NAMALWA (cell line): ENCODE results near the gene RMC1.
"Not testable (repeated sequence)": the region's sequence is repeated elsewhere in the genome, so short reads cannot be mapped to it uniquely, and the experiment has no call there.

Experiments used
- DNase-seq: peaks from one replicate; pipeline ENCODE4 v3.0.0-alpha.2; 2015; ENCODE audit warnings: low spot score

The RMC1 gene

GRCh38 chr18:23498117-23498516, 5.2 kb upstream of the RMC1 start:
- no peak for DNase-seq

- peak; percentile 89 for DNase-seq
These were observed 4.4 kb upstream of the RMC1 start for GRCh38 chr18:23498877-23499276.

DNA sequence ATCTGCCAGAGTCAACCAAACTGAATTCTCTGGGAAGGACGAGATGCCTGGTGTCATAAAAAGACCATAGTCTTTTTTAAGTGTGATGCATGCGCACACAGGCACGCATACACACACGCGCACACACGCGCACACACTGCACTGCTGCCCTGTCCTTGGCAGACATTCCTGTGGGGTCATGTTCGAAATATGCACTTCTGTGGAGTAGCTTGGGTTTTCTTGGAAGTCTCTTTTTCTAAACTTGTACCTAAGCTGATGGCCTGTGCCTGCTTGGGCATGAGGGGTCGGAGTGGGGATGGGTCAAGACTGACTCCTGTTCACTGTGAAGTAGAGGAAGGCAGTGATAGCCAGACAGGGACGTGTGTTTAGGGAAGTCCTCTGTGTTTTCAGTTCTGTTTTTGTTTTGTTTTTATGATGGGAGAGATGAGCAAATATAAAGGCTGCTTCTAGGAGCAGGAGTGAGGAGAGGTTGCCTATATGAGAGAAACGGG, 4.0 kb upstream of the RMC1 start:
- DNase-seq, result no peak

DNA sequence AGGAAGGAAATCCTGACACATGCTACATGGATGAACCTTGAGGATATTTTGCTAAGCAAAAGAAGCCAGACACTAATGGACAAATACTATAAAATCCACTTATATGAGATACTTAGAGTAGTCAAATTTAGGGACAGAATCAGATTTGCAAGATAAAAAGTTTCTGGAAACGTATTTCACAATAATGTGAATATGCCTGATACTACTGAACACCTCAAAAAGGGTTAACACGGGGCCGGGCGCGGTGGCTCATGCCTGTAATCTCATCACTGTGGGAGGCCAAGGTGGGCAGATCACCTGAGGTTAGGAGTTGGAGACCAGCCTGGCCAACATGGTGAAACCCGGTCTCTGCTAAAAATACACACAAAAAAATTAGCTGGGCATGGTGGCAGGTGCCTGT, 1.7 kb upstream of the RMC1 start:
- DNase-seq, result no peak

DNA sequence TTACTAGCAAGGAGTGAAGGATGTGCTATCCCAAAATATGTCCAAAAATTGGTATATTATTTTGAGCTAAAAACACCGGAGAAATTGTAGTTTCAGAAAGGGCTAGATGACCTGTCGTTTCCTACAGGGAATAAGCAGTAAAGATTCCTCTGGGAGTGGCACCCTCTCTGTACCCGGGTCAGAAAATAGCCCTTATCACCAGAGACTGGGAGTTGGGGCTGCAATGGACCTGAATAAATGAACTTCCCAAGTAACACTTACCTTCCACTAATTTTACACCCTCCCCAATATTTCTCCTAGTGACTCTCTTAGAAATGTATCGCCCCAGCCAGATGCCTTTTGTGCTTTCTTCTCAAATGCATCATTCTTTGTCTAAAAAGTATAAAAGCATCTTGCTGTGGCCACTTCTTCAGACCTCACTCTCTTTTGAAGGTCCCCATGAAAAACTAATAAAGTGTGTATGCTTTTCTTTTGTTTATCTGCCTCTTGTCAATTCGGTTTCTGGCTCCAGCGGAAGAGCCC, 734 bp upstream of the RMC1 start:
- no peak for DNase-seq

- DNase-seq, result peak; percentile 24
These were observed 643 bp downstream of the RMC1 start for GRCh38 chr18:23503963-23504344.

DNA sequence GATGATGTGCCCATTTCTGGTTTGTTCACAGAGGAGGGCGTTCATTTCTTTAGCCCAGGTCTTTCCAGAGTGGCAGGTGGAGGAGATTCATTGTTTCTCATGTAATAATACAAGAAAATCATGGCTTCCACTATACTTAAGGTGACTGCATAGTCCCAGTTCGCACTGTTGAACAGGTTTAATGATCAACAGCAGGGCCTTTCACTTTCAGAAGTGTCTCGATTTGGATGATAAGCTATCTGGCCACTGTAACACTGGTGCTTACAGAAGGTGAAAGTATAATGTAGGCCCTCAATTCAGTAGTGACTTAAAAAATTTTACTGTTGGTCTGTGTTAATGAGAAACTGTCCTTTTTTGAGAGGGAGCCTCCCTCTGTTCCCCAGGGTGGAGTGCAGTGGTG, 1.4 kb downstream of the RMC1 start:
- peak; percentile 32 for DNase-seq

DNA sequence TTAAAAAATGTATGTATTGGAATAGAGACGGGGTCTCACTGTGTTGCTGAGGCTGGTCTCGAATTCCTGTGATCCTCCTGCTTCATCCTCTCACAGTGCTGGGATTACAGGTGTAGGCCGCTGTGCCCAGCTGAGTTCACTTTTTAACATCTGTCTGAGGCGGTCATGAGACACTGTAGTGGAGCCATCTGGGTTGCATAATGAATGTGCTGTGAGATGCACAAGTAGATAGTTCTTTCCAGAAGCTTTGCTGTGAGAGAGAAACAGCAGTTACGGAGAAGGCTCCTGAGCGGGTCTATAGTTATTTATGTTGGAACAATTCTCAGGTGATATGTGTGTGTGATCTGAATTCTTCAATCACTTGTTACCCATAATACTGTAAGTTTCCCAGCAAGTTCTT, 3.1 kb downstream of the RMC1 start:
- DNase-seq, result no peak

- DNase-seq, result not testable (repeated sequence)
These were observed 7.6 kb downstream of the RMC1 start for GRCh38 chr18:23510923-23511322.

DNA sequence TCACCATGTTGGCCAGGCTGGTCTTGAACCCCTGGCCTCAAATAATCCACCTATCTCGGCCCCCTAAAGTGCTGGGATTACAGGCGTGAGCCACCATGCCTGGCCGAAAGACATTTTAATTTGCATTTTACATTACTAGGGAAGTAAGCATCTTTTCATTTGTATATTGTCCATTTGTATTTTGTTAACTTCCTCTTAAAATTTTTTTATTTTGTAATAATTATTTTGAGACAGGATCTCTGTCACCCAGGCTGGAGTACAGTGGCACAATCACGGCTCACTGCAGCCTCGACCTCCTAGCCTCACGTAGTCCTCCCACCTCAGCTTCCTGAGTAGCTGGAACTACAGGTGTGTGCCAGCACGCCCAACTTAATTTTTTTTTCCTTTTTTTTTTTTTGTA, 8.9 kb downstream of the RMC1 start:
- not testable (repeated sequence) for DNase-seq

- peak; percentile 17 for DNase-seq
These were observed 9.3 kb downstream of the RMC1 start for GRCh38 chr18:23512641-23513040.

GRCh38 chr18:23515911-23516546, 12.7 kb downstream of the RMC1 start:
- DNase-seq, result peak; percentile 83

GRCh38 chr18:23519734-23520133, 16.4 kb downstream of the RMC1 start:
- no peak for DNase-seq

GRCh38 chr18:23521271-23521670, 18.0 kb downstream of the RMC1 start:
- no peak for DNase-seq

DNA sequence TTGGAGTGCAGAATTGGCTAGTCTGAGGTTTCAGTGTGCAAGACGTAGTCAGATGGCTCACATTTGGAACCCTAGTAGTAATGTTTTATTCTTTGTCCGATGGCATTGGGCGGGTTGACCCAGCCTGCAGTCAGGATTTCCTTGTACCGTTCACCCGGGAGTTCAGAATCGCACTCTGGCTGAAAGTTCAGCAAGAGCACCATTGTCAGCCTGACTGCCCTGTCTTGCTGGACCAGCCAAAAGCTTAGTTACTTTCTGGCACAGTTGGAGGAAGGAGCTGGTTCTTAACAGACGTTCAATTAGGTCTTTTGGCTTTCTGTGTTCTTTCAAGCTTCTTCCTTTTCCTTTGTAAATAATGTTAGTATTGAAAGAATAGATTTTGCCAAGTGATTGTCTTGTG, 18.6 kb downstream of the RMC1 start:
- no peak for DNase-seq

DNA sequence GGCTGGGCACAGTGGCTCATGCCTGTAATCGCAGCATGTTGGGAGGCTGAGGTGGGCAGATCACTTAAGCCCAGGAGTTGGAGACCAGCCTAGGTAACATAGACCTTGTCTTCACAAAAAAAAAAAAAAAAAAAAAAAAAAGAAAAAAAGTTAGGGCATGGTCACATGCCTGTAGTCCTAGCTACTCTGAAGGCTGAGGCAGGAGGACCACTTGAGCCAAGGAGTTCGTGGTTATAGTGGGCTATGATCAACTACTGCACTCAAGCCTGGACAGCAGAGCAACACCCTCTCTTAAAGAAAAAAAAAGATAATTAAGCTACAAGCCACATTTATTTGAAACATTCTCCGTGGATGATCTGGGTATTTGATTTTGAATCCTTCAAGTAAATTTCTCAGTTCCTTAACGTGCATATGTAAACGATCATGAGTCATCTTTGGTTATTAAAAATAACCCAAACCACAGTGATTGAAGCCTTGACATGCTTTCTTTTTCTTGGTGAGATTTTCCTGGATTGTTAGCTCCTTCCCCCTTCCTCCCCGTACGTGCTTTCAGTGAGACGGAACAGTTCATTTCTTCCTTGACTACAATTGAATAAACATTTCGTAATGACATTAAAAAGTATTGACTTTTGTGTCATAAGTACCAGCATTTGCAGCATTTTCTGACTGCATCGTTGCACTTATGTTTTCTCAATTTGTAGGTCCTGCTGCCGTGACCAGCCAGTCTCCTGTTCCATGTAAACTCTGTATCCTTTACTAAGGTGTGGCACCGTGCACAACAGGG, 20.3 kb downstream of the RMC1 start:
- no peak for DNase-seq

DNA sequence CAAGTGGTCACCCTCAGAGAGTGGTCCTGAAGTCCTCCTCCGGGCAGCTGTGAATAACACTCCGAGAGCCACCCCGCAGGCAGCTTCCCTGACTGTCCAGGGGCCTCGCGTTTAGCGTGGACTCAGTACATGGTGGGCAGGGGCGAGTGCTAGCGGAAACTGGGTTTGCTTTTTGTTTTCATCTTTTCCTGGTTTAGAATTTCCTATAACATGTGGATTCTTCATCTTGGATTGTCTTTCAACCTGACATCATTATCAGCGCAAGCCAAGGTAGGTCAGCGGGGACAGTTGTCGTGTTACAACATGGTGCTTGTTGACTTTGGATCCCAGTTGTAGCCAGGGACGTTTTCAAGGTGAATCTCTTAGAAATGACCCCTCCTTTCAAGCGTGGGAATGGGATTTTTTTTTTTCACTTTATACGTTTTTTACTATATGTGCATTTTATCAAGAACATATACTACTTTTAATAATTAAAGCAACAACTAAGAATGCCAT, 20.9 kb downstream of the RMC1 start:
- DNase-seq, result no peak

- no peak for DNase-seq
These were observed 23.3 kb downstream of the RMC1 start for GRCh38 chr18:23526501-23527063.

- no peak for DNase-seq
These were observed 25.5 kb downstream of the RMC1 start for GRCh38 chr18:23528580-23529472.

GRCh38 chr18:23529604-23530003, 26.3 kb downstream of the RMC1 start:
- DNase-seq, result no peak

GRCh38 chr18:23530195-23530594, 26.9 kb downstream of the RMC1 start:
- no peak for DNase-seq

DNA sequence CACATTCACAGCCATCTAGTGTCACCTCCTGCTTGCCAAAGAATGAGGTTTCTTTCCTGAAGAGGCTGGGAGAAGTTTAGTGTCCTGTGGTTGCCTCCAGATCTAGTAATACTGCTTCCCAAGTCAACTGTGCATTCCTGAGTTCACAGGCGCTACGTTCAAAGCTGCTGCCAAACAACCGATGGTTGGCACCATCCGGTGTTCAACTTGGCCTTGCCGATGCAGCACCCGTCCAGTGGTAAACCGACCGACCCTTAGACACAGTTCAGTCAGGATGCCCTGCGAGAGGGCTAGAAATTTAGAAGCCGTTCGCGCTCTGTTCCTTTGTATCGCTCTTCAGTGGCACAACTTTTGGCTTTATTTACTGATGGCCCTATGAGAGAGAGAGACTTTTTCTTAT, 28.6 kb downstream of the RMC1 start:
- DNase-seq, result no peak
